HG03469 (cell line): ENCODE results near the gene NBEA.

Experiments
- ATAC-seq: cut with Tn5 transposase; IDR thresholded peaks from one replicate; pipeline ENCODE4 v1.9.1; 2021; ENCODE audit warnings: mild to moderate bottlenecking, moderate library complexity, moderate number of reproducible peaks; ENCODE audit not compliant: unreplicated experiment

Gene NBEA

GRCh38 chr13:35162420-35162819, 220.3 kb downstream of the NBEA start:
- no peak for ATAC-seq

DNA sequence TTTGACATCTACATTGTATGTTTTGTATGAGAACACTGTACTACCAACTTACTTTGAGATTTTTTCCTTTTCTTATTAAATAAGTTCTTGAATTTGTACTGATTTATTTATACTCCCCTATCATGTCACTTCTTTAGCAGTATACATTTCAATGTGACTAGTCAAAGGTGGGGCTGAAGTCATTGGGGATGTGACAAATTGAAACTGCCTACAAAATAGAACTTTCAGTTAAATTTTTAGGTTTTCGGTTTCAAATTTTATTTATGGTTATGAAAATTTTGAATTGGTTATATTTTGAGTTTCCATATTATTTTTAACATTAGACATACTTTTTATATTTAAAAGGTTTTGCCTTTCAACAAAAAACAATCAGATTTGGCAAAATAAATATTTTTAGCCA, 221.6 kb downstream of the NBEA start:
- ATAC-seq = no peak

DNA sequence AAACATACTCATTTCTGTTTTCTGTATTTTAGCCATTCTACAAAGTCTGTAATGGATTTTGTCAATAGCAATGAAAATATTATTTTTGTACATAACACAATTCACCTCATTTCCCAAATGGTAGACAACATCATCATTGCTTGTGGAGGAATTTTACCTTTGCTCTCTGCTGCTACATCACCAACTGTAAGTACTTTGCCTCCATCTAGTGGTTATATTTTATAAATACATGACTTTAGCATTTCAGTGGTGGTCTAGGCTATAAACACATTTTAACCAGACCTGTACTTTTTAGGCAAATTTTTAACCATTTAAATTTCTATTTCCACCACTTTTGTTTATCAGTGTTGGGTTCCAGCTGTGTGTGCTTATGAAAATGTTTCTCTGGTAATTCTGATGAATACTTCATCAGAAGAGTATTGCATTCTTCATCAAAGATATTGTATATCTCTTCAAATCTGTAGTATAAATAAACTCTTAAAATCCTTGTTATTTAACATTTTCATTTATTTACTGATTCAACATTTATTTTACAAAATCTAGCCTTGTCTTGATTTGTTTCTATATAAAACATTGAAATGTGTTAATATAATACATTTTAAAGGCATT, 222.4 kb downstream of the NBEA start:
- peak; percentile 57 for ATAC-seq

DNA sequence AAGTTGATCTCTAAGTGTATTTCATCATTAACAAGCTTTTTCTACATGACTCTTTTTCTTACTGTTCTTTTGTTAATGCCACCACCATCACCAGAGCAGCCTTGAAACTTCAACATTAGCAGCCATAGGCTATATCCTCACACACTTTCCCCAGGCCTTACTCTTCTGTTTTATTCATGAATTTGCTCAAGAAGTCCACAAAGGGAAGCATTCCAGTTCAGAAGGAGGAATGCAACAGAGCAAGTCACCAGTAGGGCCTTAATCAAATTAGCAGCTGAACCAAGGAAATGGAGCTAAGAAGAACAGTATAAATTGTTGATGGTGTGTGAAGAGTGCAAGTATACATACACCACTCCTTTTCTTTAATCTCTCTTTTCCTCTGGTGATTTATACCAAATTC, 223.1 kb downstream of the NBEA start:
- no peak for ATAC-seq

DNA sequence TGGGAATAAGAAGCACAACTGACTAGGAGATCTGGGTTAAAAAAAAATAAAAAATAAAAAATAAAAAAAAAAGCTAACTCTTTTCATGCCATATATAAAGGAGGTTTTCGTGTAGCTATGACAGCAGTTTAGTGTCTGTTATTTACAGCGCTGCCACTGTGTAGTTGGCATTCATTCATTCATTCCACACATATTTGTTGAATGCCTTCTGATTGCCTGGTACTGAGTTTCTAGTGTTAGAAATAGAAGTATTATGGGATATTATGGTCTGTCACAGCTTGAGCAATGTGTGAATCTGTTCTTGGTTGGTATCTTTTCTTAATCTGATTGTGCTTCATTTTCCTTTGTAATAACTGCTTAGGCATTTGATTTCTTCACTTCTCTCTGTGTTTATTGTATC, 237.4 kb downstream of the NBEA start:
- ATAC-seq = no peak

GRCh38 chr13:35179920-35180663, 238.0 kb downstream of the NBEA start:
- no peak for ATAC-seq

- no peak for ATAC-seq
Measured at GRCh38 chr13:35190241-35190640, 248.2 kb downstream of the NBEA start.

- ATAC-seq = no peak
Measured at GRCh38 chr13:35191883-35192282, 249.8 kb downstream of the NBEA start.

DNA sequence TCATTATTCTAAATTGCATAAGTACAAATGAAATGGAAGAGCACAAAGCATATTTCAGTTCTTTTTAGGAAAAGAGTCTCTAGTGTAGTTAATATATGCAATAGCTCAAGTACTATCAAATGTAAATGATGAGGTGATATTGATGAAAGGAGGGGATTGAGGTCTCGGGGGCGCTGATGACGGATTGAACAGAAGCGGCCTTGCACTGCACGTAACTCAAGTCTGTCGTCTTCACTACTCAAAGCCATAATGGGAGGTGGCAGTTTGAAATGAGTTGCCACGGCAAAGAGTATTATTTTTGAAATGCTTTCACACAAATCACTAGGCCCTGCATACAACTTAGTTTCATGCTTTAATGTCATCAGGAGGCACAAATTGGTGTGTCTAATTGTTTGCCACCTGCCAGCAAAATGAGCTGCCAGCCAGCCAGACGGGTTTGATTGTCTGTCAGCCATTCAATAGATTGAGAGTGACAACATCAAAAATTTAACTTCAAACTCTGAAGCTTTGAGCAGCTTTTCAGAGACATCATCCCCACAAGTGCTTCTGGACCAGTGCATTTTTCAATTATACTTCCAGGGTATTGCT, 256.6 kb downstream of the NBEA start:
- no peak for ATAC-seq

- no peak for ATAC-seq
Measured at GRCh38 chr13:35208587-35208986, 266.5 kb downstream of the NBEA start.

DNA sequence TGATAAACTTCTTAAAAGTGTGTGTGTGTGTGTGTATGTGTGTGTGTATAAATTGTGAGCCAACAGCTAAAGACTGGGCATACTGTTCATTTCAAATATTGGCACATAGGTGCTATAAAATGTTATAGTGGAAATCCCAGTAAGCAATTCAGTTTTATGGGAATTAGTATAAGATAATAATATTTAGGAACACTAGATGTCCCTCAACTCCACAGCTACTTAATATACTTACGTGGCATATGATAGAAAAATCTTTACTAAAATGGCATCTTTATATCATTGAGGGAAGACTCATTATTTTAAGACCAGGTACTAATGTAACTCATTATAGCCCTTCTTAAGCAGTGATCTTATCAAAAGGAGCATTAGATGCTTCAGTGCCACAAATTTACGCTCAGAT, 268.2 kb downstream of the NBEA start:
- ATAC-seq = no peak

DNA sequence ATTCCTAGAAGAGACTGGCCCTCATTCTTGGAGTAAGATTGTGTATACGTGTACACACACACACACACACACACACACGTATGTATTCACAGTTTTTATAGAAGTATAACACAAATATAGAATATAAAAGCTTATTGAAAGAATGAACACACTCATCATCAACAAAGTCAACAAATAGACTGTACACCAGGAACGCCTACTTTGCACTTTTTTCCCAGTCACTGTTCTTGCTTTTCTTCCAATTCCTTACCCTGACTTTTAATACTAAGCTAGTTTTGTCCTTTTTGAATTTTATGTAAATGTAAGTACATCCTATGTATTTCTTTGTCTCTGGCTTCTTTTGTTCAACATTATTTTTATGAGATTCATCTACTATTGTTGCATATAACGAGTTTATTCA, 269.9 kb downstream of the NBEA start:
- ATAC-seq = no peak

DNA sequence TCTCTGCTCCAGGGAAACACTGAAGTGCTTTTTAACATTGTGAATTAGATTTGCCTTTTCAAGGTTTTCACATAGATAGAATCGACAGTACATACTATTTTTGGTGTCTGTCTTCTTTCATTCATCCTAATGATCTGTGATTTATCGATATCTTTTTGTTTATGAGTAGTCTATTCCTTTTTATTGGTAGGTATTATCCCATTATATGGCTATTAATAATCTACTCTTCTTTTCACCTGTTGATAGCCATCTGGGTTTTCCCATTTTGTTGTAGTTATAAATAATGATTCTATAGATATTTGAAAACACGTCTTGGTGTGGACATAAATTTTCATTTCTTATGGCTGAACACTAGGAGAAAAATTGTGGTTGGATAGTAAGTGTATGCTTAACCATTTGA, 271.8 kb downstream of the NBEA start:
- no peak for ATAC-seq

GRCh38 chr13:35216131-35216530, 274.1 kb downstream of the NBEA start:
- no peak for ATAC-seq

DNA sequence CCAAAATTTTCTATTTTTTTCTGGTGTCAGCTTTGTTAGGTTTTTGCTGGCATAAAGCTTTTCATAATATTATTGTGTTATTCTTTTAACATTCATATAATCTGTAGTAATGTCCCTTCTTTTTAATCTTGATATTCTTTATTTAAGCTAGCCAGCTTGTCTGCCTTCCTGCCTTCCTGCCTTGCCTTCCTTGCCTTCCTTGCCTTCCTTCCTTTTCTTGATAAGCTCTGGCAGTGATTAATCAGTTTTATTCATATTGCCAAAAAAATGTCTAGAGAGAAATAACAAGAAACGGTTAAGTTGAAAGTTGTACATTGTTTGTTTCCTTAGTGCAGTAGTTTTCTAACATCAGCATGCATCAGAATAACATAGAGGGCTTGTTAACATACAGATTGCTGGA, 277.0 kb downstream of the NBEA start:
- ATAC-seq = no peak

- ATAC-seq = no peak
Measured at GRCh38 chr13:35225159-35225558, 283.1 kb downstream of the NBEA start.

- no peak for ATAC-seq
Measured at GRCh38 chr13:35225582-35225981, 283.5 kb downstream of the NBEA start.

DNA sequence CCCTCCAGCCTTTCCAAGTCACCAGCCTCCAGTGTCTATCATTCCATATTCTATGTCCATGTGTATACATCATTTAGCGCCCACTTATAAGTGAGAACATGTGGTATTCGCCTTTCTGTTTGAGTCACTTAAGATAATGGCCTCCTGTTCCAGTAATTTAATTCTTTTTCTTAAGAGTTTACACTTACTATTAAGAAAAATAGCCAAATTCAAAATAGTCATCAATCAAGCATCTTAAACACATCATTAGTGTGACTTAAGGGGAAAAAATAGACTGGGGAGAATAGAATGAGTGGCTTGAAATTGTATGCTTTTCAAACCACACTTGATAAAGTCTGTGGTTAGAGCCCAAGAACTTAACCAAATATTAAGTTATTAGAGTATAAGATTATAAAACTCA, 286.5 kb downstream of the NBEA start:
- no peak for ATAC-seq

DNA sequence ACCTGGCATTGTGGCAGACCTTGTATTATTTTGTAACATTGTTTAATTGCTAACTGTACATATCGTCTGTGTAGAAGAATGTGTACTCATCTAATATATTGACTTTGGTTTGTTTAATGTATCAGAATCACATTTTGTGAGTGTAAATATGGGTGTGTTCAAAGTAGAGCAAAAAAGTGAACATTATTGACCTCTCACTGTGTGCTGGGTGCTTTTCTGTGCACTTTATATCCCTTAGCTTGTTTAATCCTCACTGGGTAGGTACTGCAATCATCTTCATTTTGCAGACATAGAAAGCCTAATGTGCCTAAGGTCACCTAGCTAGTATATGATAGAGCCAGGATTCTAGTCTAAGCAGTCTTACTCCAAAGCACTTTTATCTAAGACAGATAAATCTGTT, 289.4 kb downstream of the NBEA start:
- no peak for ATAC-seq

DNA sequence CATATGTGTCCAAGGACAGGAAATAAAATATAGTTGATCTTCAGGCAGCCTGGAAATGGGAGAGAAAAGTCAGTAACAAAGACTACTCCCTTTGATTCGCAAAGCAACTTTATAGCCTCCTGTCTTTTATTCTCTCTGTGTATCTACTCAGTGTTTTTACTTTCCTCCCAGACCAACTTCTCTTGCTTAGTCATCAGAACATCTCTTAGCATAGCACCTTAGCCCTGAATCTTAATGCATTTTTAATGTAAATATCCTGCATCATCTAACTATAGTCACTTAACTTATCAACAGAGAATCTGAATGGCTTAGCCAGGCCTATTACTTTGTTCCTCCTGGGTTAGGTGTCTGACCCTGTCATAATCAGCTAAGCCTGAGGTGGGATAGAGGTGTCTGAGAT, 296.2 kb downstream of the NBEA start:
- ATAC-seq = no peak

GRCh38 chr13:35252536-35253205, 310.6 kb downstream of the NBEA start:
- ATAC-seq = peak; percentile 83

- no peak for ATAC-seq
Measured at GRCh38 chr13:35255241-35255640, 313.2 kb downstream of the NBEA start.
